ENCODE measurements around the gene KSR2.

Gene KSR2

DNA sequence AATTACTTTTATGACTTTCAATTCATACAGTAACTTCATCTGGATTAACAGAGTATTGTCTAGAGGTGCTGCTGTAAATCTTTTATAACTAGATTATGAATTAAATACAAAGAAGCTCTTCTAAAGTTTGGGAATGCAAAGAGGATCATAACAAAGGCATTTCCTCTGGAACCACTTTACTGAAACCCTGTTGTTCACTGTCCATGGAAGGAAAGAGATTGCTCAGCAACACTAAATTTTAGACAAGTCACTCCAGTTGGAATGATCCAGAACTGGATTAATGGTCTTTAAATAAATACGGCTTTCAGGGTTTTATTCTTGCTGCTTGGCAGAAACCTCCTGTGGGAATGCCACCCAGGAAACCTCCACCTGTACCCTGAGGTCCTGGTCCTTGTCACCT is 250.6 kb downstream of the KSR2 start:
- TF ChIP-seq, protein P1, sequence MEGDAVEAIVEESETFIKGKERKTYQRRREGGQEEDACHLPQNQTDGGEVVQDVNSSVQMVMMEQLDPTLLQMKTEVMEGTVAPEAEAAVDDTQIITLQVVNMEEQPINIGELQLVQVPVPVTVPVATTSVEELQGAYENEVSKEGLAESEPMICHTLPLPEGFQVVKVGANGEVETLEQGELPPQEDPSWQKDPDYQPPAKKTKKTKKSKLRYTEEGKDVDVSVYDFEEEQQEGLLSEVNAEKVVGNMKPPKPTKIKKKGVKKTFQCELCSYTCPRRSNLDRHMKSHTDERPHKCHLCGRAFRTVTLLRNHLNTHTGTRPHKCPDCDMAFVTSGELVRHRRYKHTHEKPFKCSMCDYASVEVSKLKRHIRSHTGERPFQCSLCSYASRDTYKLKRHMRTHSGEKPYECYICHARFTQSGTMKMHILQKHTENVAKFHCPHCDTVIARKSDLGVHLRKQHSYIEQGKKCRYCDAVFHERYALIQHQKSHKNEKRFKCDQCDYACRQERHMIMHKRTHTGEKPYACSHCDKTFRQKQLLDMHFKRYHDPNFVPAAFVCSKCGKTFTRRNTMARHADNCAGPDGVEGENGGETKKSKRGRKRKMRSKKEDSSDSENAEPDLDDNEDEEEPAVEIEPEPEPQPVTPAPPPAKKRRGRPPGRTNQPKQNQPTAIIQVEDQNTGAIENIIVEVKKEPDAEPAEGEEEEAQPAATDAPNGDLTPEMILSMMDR (conservative IDR thresholded peaks at IDR 0.05), result no peak
- no peak overlapping the region for H3K27ac ChIP-seq

DNA sequence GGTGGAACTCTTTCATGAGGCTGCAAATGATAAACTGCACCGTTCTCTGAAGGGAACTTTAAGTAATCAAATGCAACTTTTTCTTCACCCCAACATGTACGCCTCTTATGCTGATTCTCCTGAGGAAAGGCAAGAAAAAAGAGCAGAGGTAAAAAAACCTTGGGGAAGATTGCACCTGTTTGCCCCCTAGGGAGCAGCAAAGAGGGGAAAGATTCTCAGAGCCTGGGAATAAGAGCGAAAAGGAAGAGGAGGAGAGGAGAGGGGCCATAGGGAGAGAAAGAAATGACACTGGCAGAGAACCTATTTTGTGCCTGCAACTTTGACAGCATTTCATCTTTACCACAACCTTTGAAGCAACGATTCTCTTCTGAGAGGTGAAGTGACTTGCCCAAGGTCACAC is 254.6 kb downstream of the KSR2 start:
- no peak overlapping the region for H3K27ac ChIP-seq

DNA sequence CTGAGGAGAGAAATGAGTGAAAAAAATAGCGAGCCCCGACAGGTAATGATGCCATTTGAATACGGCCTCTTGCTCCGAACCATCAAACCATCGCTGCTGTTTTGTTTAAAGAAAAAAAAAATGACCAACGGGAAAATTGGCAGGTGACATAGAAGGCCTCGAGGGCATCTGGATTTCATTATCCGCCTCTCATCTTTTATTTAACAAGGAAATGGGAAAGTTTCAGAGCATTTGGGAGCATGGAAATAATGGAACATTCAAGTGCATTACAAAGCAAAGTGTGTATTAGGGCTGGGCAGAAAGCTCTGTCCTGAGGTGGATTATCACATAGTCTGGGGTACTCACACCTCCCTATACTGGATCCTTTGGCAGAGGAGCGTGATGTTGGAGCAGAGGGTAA is 258.7 kb downstream of the KSR2 start:
- TF ChIP-seq, protein P1 (conservative IDR thresholded peaks at IDR 0.05), result no peak
- no peak overlapping the region for H3K27ac ChIP-seq

More for the DNA sequence above, 254.6 kb downstream of the KSR2 start:
- TF ChIP-seq, protein P1 (conservative IDR thresholded peaks at IDR 0.05), result no peak; the same call in 1 of the 2 replicates

DNA sequence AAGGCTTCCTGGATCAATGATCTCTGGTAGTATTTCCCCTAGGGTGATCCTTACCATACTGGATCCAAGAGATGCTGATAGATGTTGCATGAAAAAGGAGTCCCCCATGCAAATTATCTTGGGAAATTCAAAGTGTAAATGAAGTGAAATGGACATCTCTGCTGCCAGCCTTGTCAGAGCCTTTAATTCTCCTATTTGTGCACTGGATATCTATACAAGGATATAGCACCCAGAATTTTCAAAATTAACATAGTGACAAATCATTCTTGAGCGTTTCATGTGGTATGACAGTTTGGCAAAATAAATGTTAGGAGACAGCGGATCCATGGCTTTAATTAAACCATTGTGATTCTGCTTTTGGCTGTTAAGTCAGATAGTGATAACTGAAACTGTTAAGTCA is 260.9 kb downstream of the KSR2 start:
- TF ChIP-seq, protein P1 (conservative IDR thresholded peaks at IDR 0.05), result no peak
- no peak overlapping the region for H3K27ac ChIP-seq

DNA sequence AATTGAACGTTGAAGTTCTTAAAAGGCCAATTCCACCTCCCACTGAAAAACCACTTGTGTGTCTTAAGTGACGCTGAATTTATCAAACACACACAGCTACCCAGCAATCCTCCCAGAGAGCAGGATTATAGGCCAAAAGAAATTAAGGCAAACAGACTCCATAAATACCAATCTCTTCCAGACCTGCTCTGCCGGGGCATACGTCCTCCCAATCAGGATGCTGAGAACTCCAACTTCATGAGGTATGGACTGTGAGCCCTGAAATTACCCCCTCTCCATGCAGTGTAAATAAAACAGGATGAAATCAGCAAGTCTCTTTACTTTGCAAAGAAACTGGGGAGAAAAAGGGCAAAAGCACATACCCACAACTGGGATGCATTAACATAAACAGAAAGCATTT is 265.2 kb downstream of the KSR2 start:
- TF ChIP-seq, protein P1 (conservative IDR thresholded peaks at IDR 0.05), result no peak
- no peak overlapping the region for H3K27ac ChIP-seq

DNA sequence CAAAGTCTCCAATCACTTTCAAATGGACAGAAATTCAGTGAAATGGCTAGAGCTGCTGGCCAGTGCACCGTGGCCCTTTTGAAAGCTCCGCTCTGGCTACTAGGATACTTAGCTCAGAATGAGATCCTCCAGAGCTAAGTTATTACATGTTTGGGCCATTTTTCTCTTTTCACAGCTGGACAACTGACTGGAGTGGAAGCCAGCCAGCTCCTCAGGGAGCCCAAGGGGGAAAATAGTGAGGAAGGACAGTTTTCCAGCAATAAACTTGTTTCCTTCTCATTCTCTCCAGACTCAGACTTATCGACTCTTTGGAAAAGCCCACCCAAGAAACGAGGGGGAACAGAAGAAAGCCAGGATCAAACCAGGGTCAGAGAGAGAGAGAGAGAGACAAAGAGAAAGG is 266.0 kb downstream of the KSR2 start:
- TF ChIP-seq, protein P1 (conservative IDR thresholded peaks at IDR 0.05), result no peak
- no peak overlapping the region for H3K27ac ChIP-seq

DNA sequence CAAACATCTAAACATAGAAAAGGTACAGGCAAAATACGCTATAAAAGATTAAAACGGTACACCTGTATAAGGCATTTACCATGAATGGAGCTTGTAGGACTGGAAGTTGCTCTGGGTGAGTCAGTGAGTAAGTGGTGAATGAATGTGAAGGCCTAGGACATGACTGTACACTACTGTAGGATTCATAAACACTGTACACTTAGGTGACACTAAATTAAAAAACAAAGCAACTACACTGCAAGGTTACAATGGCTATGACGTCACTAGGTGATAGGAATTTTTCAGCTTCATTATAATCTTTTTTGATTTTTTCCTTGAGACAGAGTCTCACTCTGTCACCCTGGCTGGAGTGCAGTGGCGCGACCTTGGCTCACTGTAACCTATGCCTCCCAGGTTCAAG is 269.2 kb downstream of the KSR2 start:
- TF ChIP-seq, protein P1 (conservative IDR thresholded peaks at IDR 0.05), result no peak

DNA sequence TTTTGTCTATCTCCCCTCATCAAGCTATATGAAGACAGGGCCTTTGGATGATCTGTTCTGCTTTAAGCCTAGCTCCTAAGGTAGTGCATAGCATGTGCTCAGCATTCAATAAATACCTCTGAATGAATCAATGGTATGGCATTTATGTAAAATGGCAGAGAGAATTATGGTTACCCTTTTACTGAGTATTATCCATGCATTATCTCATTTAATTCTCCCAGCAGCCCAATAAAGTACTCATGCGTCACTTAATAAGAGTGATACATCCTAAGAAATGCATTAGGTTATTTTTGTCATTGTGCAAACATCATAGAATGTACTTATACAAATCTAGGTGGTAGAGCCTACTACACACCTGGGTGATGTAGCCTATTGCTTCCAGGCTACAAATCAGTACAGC is 269.7 kb downstream of the KSR2 start:
- H3K27ac ChIP-seq, result no peak overlapping the region
- TF ChIP-seq, protein P1 (conservative IDR thresholded peaks at IDR 0.05), result no peak

More for the DNA sequence above, 269.2 kb downstream of the KSR2 start:
- H3K27ac ChIP-seq, result no peak overlapping the region

Measured in VCaP (cell line).